CD4-positive, alpha-beta memory T cell (primary cell): ENCODE measurements around the gene DCLK2. TPM values are rescaled to one million over a fixed set of nuclear protein-coding genes. Genes with fewer than 3 reads are reported as not detected.

ENCODE experiments used
- CTCF ChIA-PET: fragments of 350-600 bp; sonication (Branson Sonifier 250); formaldehyde crosslinking; loops from one replicate; lab custom pipeline; 2021; ENCODE audit warnings: inconsistent platforms; ENCODE audit not compliant: partially characterized antibody; lab: Charles Lee
- POLR2A ChIA-PET: fragments of 350-600 bp; sonication (Branson Sonifier 250); formaldehyde crosslinking; loops from one replicate; lab custom pipeline; 2021; ENCODE audit not compliant: partially characterized antibody; lab: Charles Lee
- DNase-seq, 5 donors: peaks; one replicate each; pipeline versions ENCODE4 v3.0.0 to v3.0.0-alpha.2; 2020 to 2022; ENCODE audit warnings: mixed read lengths in 1 of 5
- H3K27ac ChIP-seq: one replicate; pipeline ENCODE4 v1.7.0; 2013; ENCODE audit warnings: low read depth, low read length
- H3K27me3 ChIP-seq: 2 replicates; pipeline ENCODE4 v1.7.0; 2013; ENCODE audit warnings: mild to moderate bottlenecking, low read length, moderate library complexity; ENCODE audit not compliant: insufficient read depth
- H3K36me3 ChIP-seq: 2 replicates; pipeline ENCODE4 v1.7.0; 2013; ENCODE audit warnings: mild to moderate bottlenecking, low read length, moderate library complexity; ENCODE audit not compliant: insufficient read depth
- H3K4me1 ChIP-seq: 2 replicates; pipeline ENCODE4 v1.7.0; 2013; ENCODE audit warnings: mild to moderate bottlenecking, low read length, moderate library complexity; ENCODE audit not compliant: insufficient read depth
- H3K4me3 ChIP-seq, 2 donors: one replicate each; pipeline ENCODE4 v1.7.0; 2013; ENCODE audit warnings: low read length in 2 of 2, mild to moderate bottlenecking in 1 of 2
- H3K9me3 ChIP-seq, 2 donors: one replicate each; pipeline ENCODE4 v1.7.0; 2013; ENCODE audit warnings: low read length in 2 of 2, control low read depth in 1 of 2; ENCODE audit not compliant: control insufficient read depth in 1 of 2
- H3K27ac Mint-ChIP-seq, 7 donors: one replicate each; pipeline ENCODE4 v1.8.0; 2020 to 2021; ENCODE audit warnings: mixed read lengths in 7 of 7, mild to moderate bottlenecking in 6 of 7, inconsistent platforms in 3 of 7, moderate library complexity in 3 of 7
- H3K27me3 Mint-ChIP-seq, 2 donors: one replicate each; pipeline ENCODE4 v1.8.0; 2020 to 2021; ENCODE audit warnings: mixed read lengths in 2 of 2
- H3K36me3 Mint-ChIP-seq, 2 donors: one replicate each; pipeline ENCODE4 v1.8.0; 2020 to 2021; ENCODE audit warnings: mixed read lengths in 2 of 2, inconsistent platforms in 1 of 2, mild to moderate bottlenecking in 1 of 2
- H3K4me1 Mint-ChIP-seq, 4 donors: one replicate each; pipeline ENCODE4 v1.8.0; 2020 to 2021; ENCODE audit warnings: mixed read lengths in 4 of 4, mild to moderate bottlenecking in 1 of 4
- H3K4me3 Mint-ChIP-seq, 8 donors: one replicate each; pipeline ENCODE4 v1.8.0; 2020 to 2021; ENCODE audit warnings: mixed read lengths in 8 of 8, mild to moderate bottlenecking in 7 of 8, moderate library complexity in 6 of 8, inconsistent platforms in 3 of 8
- H3K9me3 Mint-ChIP-seq, 8 donors: one replicate each; pipeline ENCODE4 v1.8.0; 2020 to 2021; ENCODE audit warnings: mixed read lengths in 8 of 8, mild to moderate bottlenecking in 5 of 8, inconsistent platforms in 3 of 8, moderate library complexity in 1 of 8
- intact Hi-C: fragments of 100-400 bp; cut with micrococcal nuclease; formaldehyde crosslinking; loops from one replicate; pipeline ENCODE4 v1.15.1; 2023
- polyA plus RNA-seq, 2 donors: library from polyadenylated mRNA; unstranded; fragments of 300-500 nt; fragmentation: Illumina TruSeq; gene quantifications; one replicate each; pipeline ENCODE4 v1.2.3, GENCODE V29; 2021
- total RNA-seq, 2 experiments: library from RNA; stranded (reverse); gene quantifications; one replicate each; pipeline ENCODE4 v1.2.3, GENCODE V29; 2021

DCLK2 gene
- total and polyA plus RNA-seq, 4 experiments from 2014 or later = not detected

- ChIA-PET POLR2A (no interaction called here), CTCF (no interaction called here)
- no peaks in the 10 kb centered on the region for H3K9me3 ChIP-seq
- Mint-ChIP-seq H3K36me3 (no peaks in the 10 kb centered on the region), H3K4me3 (no peak overlapping the region), H3K27me3 (no peaks in the 10 kb centered on the region), H3K27ac (no peak overlapping the region), H3K4me1 (no peaks in the 10 kb centered on the region), H3K9me3 (peaks cover 0 to 2% (median 0%) of the 10 kb centered on the region in 8 donors)
- intact Hi-C loops = no loop called here
- DNase-seq = no peak
- H3K36me3 ChIP-seq = no peaks in the 10 kb centered on the region
- H3K27me3 ChIP-seq = no peaks in the 10 kb centered on the region
- H3K4me1 ChIP-seq = no peaks in the 10 kb centered on the region
- no peak overlapping the region for H3K4me3 ChIP-seq
- no peak overlapping the region for H3K27ac ChIP-seq
These were observed 175.9 kb downstream of the DCLK2 start for GRCh38 chr4:150253965-150254630.

- Mint-ChIP-seq H3K27me3 (no peaks in the 10 kb centered on the region), H3K36me3 (peaks cover 6 to 7% of the 10 kb centered on the region in 2 donors), H3K4me1 (peaks cover 0 to 2% (median 0%) of the 10 kb centered on the region in 4 donors), H3K9me3 (peaks cover 0 to 2% (median 0%) of the 10 kb centered on the region in 8 donors), H3K4me3 (no peak overlapping the region), H3K27ac (no peak overlapping the region)
- Histone ChIP-seq H3K9me3 (no peaks in the 10 kb centered on the region), H3K4me1 (no peaks in the 10 kb centered on the region), H3K36me3 (no peaks in the 10 kb centered on the region), H3K27me3 (no peaks in the 10 kb centered on the region), H3K4me3 (no peak overlapping the region), H3K27ac (no peak overlapping the region)
- DNase-seq = no peak
- intact Hi-C loops = no loop called here
- CTCF ChIA-PET = interaction anchor here (1.3 kb wide), 1 partner anchor 13 kb away, joined by 3 read pairs; no protein-coding TSS in a partner anchor
- POLR2A ChIA-PET = no interaction called here
These were observed 177.5 kb downstream of the DCLK2 start for GRCh38 chr4:150255610-150256224.

GRCh38 chr4:150256225-150256620 is 178.0 kb downstream of the DCLK2 start:
- DNase-seq = no peak
- H3K4me3 Mint-ChIP-seq = no peak overlapping the region
- H3K9me3 Mint-ChIP-seq = peaks cover 0 to 2% (median 0%) of the 10 kb centered on the region in 8 donors
- no peak overlapping the region for H3K27ac ChIP-seq
- H3K27me3 ChIP-seq = no peaks in the 10 kb centered on the region
- ChIA-PET CTCF (interaction anchor here (1.3 kb wide), 1 partner anchor 14 kb away, joined by 3 read pairs; no protein-coding TSS in a partner anchor), POLR2A (no interaction called here)
- no peaks in the 10 kb centered on the region for H3K4me1 ChIP-seq
- H3K27ac Mint-ChIP-seq = no peak overlapping the region
- H3K9me3 ChIP-seq = no peaks in the 10 kb centered on the region
- no peaks in the 10 kb centered on the region for H3K36me3 ChIP-seq
- H3K36me3 Mint-ChIP-seq = peaks cover 9 to 10% of the 10 kb centered on the region in 2 donors
- H3K4me3 ChIP-seq = no peak overlapping the region
- intact Hi-C loops = no loop called here
- H3K4me1 Mint-ChIP-seq = peaks cover 0 to 2% (median 0%) of the 10 kb centered on the region in 4 donors
- H3K27me3 Mint-ChIP-seq = no peaks in the 10 kb centered on the region

- no peak overlapping the region for H3K4me3 ChIP-seq
- H3K36me3 Mint-ChIP-seq = peaks cover 15 to 16% of the 10 kb centered on the region in 2 donors
- no peak overlapping the region for H3K27ac Mint-ChIP-seq
- no peaks in the 10 kb centered on the region for H3K4me1 ChIP-seq
- DNase-seq = no peak
- H3K27me3 Mint-ChIP-seq = no peaks in the 10 kb centered on the region
- no peaks in the 10 kb centered on the region for H3K27me3 ChIP-seq
- POLR2A ChIA-PET = no interaction called here
- H3K27ac ChIP-seq = no peak overlapping the region
- CTCF ChIA-PET = interaction anchor here (2.0 kb wide), 1 partner anchor 13 kb away, joined by 8 read pairs; no protein-coding TSS in a partner anchor
- no peaks in the 10 kb centered on the region for H3K36me3 ChIP-seq
- H3K4me3 Mint-ChIP-seq = peak overlapping the region in 1 of 8 donors; percentile 33
- H3K9me3 ChIP-seq = no peaks in the 10 kb centered on the region
- intact Hi-C loops = no loop called here
- peaks cover 0 to 2% (median 0%) of the 10 kb centered on the region in 4 donors for H3K4me1 Mint-ChIP-seq
- H3K9me3 Mint-ChIP-seq = peaks cover 0 to 2% (median 0%) of the 10 kb centered on the region in 8 donors
These were observed 178.8 kb downstream of the DCLK2 start for GRCh38 chr4:150256841-150257730.

- Histone ChIP-seq H3K36me3 (no peaks in the 10 kb centered on the region), H3K4me1 (no peaks in the 10 kb centered on the region), H3K9me3 (no peaks in the 10 kb centered on the region), H3K4me3 (no peak overlapping the region), H3K27me3 (no peaks in the 10 kb centered on the region), H3K27ac (no peak overlapping the region)
- H3K36me3 Mint-ChIP-seq = peaks cover 15 to 18% of the 10 kb centered on the region in 2 donors
- ChIA-PET POLR2A (no interaction called here), CTCF (interaction anchor here (2.0 kb wide), 1 partner anchor 15 kb away, joined by 8 read pairs; no protein-coding TSS in a partner anchor)
- peaks cover 0 to 2% (median 0%) of the 10 kb centered on the region in 4 donors for H3K4me1 Mint-ChIP-seq
- no peaks in the 10 kb centered on the region for H3K27me3 Mint-ChIP-seq
- H3K4me3 Mint-ChIP-seq = no peak overlapping the region
- peaks cover 0 to 2% (median 0%) of the 10 kb centered on the region in 8 donors for H3K9me3 Mint-ChIP-seq
- no peak overlapping the region for H3K27ac Mint-ChIP-seq
- intact Hi-C loops = no loop called here
- no peak for DNase-seq
These were observed 180.3 kb downstream of the DCLK2 start for GRCh38 chr4:150258569-150258968.

- intact Hi-C loops = no loop called here
- no peak overlapping the region for H3K4me3 Mint-ChIP-seq
- peaks cover 0 to 2% (median 0%) of the 10 kb centered on the region in 4 donors for H3K4me1 Mint-ChIP-seq
- H3K27ac ChIP-seq = no peak overlapping the region
- ChIA-PET CTCF (no interaction called here), POLR2A (no interaction called here)
- no peaks in the 10 kb centered on the region for H3K27me3 Mint-ChIP-seq
- no peaks in the 10 kb centered on the region for H3K4me1 ChIP-seq
- peaks cover 4% of the 10 kb centered on the region for H3K36me3 ChIP-seq
- H3K36me3 Mint-ChIP-seq = peaks cover 27 to 28% of the 10 kb centered on the region in 2 donors
- H3K9me3 ChIP-seq = no peaks in the 10 kb centered on the region
- no peak for DNase-seq
- H3K27ac Mint-ChIP-seq = peak overlapping the region in 3 of 7 donors; percentile 19 to 62 (median 37)
- no peak overlapping the region for H3K4me3 ChIP-seq
- H3K27me3 ChIP-seq = no peaks in the 10 kb centered on the region
- H3K9me3 Mint-ChIP-seq = no peaks in the 10 kb centered on the region
These were observed 181.8 kb downstream of the DCLK2 start for GRCh38 chr4:150259861-150260567.
